SK-N-SH (cell line): ENCODE results near the gene ATCAY.

Experiments
- EP300 ChIP-seq, 2 experiments: IDR thresholded peaks; 2 replicates each; pipeline versions ENCODE4 v1.4.0 to v1.6.1; 2012; ENCODE audit warnings: borderline replicate concordance in 1 of 2, low read depth in 1 of 2, low read length in 1 of 2
- EZH2phosphoT487 ChIP-seq: fragments of 200-600 bp; sonication (generic); IDR thresholded peaks from 2 replicates; pipeline ENCODE4 v1.6.1; 2017; ENCODE audit warnings: low read depth, mixed run types, mild to moderate bottlenecking, antibody characterized with exemption, moderate library complexity, borderline replicate concordance
- FOXJ3 ChIP-seq: sonication (generic); formaldehyde crosslinking; IDR thresholded peaks from 2 replicates; pipeline ENCODE4 v1.5.1; 2020; ENCODE audit warnings: mild to moderate bottlenecking, missing genetic modification reagents
- PBX3 ChIP-seq: IDR thresholded peaks from 2 replicates; pipeline ENCODE4; 2012
- POLR2AphosphoS5 ChIP-seq: IDR thresholded peaks from 2 replicates; pipeline ENCODE4 v1.6.1; 2012; ENCODE audit warnings: low read depth, low read length
- TAF1 ChIP-seq: IDR thresholded peaks from 2 replicates; pipeline ENCODE4 v1.6.1; 2012; ENCODE audit warnings: low read depth, mild to moderate bottlenecking, low read length, moderate library complexity, borderline replicate concordance
- TF ChIP-seq, protein P1 (sequence below): fragments of 200-600 bp; sonication (generic); IDR thresholded peaks from 2 replicates; pipeline ENCODE4 v1.6.1; 2017; ENCODE audit warnings: antibody characterized with exemption, mild to moderate bottlenecking, moderate library complexity
- TF ChIP-seq, protein P2 (sequence below): IDR thresholded peaks from 2 replicates; pipeline ENCODE4 v1.4.0; 2012; ENCODE audit warnings: low read depth

GRCh38 chr19:3970808-3971598, 90.5 kb downstream of the ATCAY start, which contains the start of gene DAPK3:
- TF ChIP-seq EP300 (IDR thresholded peaks at IDR 0.05; ENCODE audit: borderline replicate concordance in 1 of 2, low read depth in 1 of 2, low read length in 1 of 2) (0 out of 4 replicates have a peak, but pooled peaks of 1 of the 2 experiments have one; percentile 22), EZH2phosphoT487 (no peak), TAF1 (peak; percentile 33; the same call in 1 of the 2 replicates), FOXJ3 (CRISPR knock-in tag) (no peak), PBX3 (peak; percentile 99), POLR2AphosphoS5 (peak; percentile 82)
- TF ChIP-seq, protein P1, sequence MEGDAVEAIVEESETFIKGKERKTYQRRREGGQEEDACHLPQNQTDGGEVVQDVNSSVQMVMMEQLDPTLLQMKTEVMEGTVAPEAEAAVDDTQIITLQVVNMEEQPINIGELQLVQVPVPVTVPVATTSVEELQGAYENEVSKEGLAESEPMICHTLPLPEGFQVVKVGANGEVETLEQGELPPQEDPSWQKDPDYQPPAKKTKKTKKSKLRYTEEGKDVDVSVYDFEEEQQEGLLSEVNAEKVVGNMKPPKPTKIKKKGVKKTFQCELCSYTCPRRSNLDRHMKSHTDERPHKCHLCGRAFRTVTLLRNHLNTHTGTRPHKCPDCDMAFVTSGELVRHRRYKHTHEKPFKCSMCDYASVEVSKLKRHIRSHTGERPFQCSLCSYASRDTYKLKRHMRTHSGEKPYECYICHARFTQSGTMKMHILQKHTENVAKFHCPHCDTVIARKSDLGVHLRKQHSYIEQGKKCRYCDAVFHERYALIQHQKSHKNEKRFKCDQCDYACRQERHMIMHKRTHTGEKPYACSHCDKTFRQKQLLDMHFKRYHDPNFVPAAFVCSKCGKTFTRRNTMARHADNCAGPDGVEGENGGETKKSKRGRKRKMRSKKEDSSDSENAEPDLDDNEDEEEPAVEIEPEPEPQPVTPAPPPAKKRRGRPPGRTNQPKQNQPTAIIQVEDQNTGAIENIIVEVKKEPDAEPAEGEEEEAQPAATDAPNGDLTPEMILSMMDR, result no peak
- TF ChIP-seq, protein P2, sequence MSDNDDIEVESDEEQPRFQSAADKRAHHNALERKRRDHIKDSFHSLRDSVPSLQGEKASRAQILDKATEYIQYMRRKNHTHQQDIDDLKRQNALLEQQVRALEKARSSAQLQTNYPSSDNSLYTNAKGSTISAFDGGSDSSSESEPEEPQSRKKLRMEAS, result 0 out of 2 replicates have a peak, but pooled peaks have one; percentile 44
